ENCODE data around the gene TBX6.
"Not testable (repeated sequence)": the region's sequence is repeated elsewhere in the genome, so short reads cannot be mapped to it uniquely, and the experiment has no call there.

TBX6 gene

GRCh38 chr16:30041841-30042240, 49.9 kb downstream of the TBX6 start:
- TF ChIP-seq RARB (CRISPR knock-in tag; IDR thresholded peaks at IDR 0.05) (no peak), ESRRG (CRISPR knock-in tag; IDR thresholded peaks at IDR 0.05) (no peak), PPARA (CRISPR knock-in tag; IDR thresholded peaks at IDR 0.05; ENCODE audit: borderline replicate concordance) (no peak), TOX (CRISPR knock-in tag; IDR thresholded peaks at IDR 0.05; ENCODE audit: borderline replicate concordance) (no peak), TSHZ2 (CRISPR knock-in tag; IDR thresholded peaks at IDR 0.05) (no peak), ZFP3 (CRISPR knock-in tag; IDR thresholded peaks at IDR 0.05) (no peak), CSDC2 (CRISPR knock-in tag; IDR thresholded peaks at IDR 0.05) (no peak), ZNF8 (CRISPR knock-in tag; IDR thresholded peaks at IDR 0.05) (no peak), ZC3H10 (CRISPR knock-in tag; IDR thresholded peaks at IDR 0.05) (no peak), CSRNP3 (CRISPR knock-in tag; IDR thresholded peaks at IDR 0.05) (no peak)
- peak; percentile 74 for ATAC-seq

GRCh38 chr16:30040690-30041089, 51.0 kb downstream of the TBX6 start:
- not testable (repeated sequence) for ATAC-seq

- TF ChIP-seq OSR1 (CRISPR knock-in tag; IDR thresholded peaks at IDR 0.05) (no peak), GLIS3 (CRISPR knock-in tag; IDR thresholded peaks at IDR 0.05) (no peak), TCF4 (CRISPR knock-in tag; IDR thresholded peaks at IDR 0.05; ENCODE audit: borderline replicate concordance) (no peak), ZC3H10 (CRISPR knock-in tag; IDR thresholded peaks at IDR 0.05) (no peak), PPARA (CRISPR knock-in tag; IDR thresholded peaks at IDR 0.05; ENCODE audit: borderline replicate concordance) (no peak), ARNTL (CRISPR knock-in tag; IDR thresholded peaks at IDR 0.05; ENCODE audit: borderline replicate concordance, low read depth) (no peak), CSRNP3 (CRISPR knock-in tag; IDR thresholded peaks at IDR 0.05) (no peak), ZNF70 (CRISPR knock-in tag; IDR thresholded peaks at IDR 0.05) (no peak), CREB5 (CRISPR knock-in tag; IDR thresholded peaks at IDR 0.05; ENCODE audit: low read depth) (no peak), TSHZ2 (CRISPR knock-in tag; IDR thresholded peaks at IDR 0.05) (no peak), RARB (CRISPR knock-in tag; IDR thresholded peaks at IDR 0.05) (no peak), BACH2 (CRISPR knock-in tag; IDR thresholded peaks at IDR 0.05; ENCODE audit: borderline replicate concordance) (no peak), ESRRG (CRISPR knock-in tag; IDR thresholded peaks at IDR 0.05) (no peak), POU6F1 (CRISPR knock-in tag; IDR thresholded peaks at IDR 0.05; ENCODE audit: borderline replicate concordance, low read depth) (no peak)
Observed at GRCh38 chr16:30040221-30040620, 51.5 kb downstream of the TBX6 start.

More at GRCh38 chr16:30040221-30040620, 51.5 kb downstream of the TBX6 start:
- ATAC-seq: no peak
